Kidney (tissue), 22 donors: ENCODE results near the gene ADCK2. TPM values are rescaled to one million over a fixed set of nuclear protein-coding genes. Genes with fewer than 3 reads are reported as not detected.

Experiments used
- DNase-seq, 5 donors: peaks; one replicate each; pipeline ENCODE4 v3.0.0-alpha.2; 2013 to 2020
- FAIRE-seq: peaks from 2 replicates; lab custom pipeline; 2012; peaks lifted over from hg19 to GRCh38; lab: Jason Lieb, UNC
- H3K27ac ChIP-seq, 2 donors: one replicate each; pipeline ENCODE4 v1.7.0; 2013; ENCODE audit warnings: low read depth in 2 of 2, low read length in 2 of 2, inconsistent platforms in 1 of 2
- H3K27me3 ChIP-seq: one replicate; pipeline ENCODE4 v1.7.1; 2013; ENCODE audit warnings: low read length, inconsistent platforms; ENCODE audit not compliant: control insufficient read depth, insufficient read depth
- H3K36me3 ChIP-seq, 3 donors: one replicate each; pipeline versions ENCODE4 v1.7.0 to v1.7.1; 2013; ENCODE audit warnings: low read length in 3 of 3, control low read depth in 1 of 3, inconsistent platforms in 1 of 3; ENCODE audit not compliant: insufficient read depth in 3 of 3, control insufficient read depth in 2 of 3
- H3K4me1 ChIP-seq, 3 donors: one replicate each; pipeline versions ENCODE4 v1.7.0 to v1.7.1; 2013; ENCODE audit warnings: low read length in 3 of 3, inconsistent platforms in 1 of 3, low read depth in 1 of 3; ENCODE audit not compliant: control insufficient read depth in 2 of 3, insufficient read depth in 2 of 3
- H3K4me3 ChIP-seq, 3 donors: one replicate each; pipeline versions ENCODE4 v1.7.0 to v1.8.1; 2013; ENCODE audit warnings: low read length in 3 of 3, control low read depth in 1 of 3, inconsistent platforms in 1 of 3
- H3K9ac ChIP-seq, 3 donors: one replicate each; pipeline versions ENCODE4 v1.7.0 to v1.7.1; 2013; ENCODE audit warnings: low read length in 3 of 3, control low read depth in 1 of 3, inconsistent platforms in 1 of 3
- H3K9me3 ChIP-seq, 3 donors: one replicate each; pipeline versions ENCODE4 v1.7.0 to v1.7.1; 2013; ENCODE audit warnings: low read length in 3 of 3, control low read depth in 1 of 3, inconsistent platforms in 1 of 3; ENCODE audit not compliant: control insufficient read depth in 2 of 3, insufficient read depth in 1 of 3
- intact Hi-C: fragments of 100-400 bp; cut with DNase I; formaldehyde crosslinking; loops from one replicate; pipeline ENCODE4 v1.11.1; 2022
- long read RNA-seq, 10 donors: library from polyadenylated mRNA in 1 of 10; unstranded in 1 of 10; transcript quantifications; one replicate each; pipeline ENCODE4 v2.0.0 and lab custom pipeline, GENCODE V29; 2021 to 2026
- polyA plus RNA-seq: library from polyadenylated mRNA; stranded (reverse); fragments of 350-450 nt; fragmentation: Illumina TruSeq; extraction: RNeasy Lipid Tissue Mini Kit (QIAGEN cat#74804); gene quantifications from one replicate; pipeline ENCODE4 v1.2.3, GENCODE V29; 2014; ENCODE audit warnings: low read depth, low replicate concordance; ENCODE audit not compliant: insufficient read depth
- total RNA-seq: library from RNA; stranded (reverse); fragmentation: NEBNext Ultra II Directional; extraction: Animal tissue kit (Norgen Biotek cat#: 25700); gene quantifications from one replicate; pipeline ENCODE4 v1.2.1, GENCODE V29; 2021
- TF ChIP-seq, protein P1 (sequence below): IDR thresholded peaks from 3 replicates; pipeline ENCODE4 v1.5.1; 2012; ENCODE audit warnings: mild to moderate bottlenecking, moderate library complexity, borderline replicate concordance; ENCODE audit not compliant: insufficient read depth; ENCODE audit errors: extremely low read depth
- donor health status: control.
- donor health status: control.
- donor health status: control.
- donor health status: control.
- donor health status: control.
- donor health status: DM: yes; HTN: yes; CAD: no.
- donor health status: Normal renal cell carcinoma (clear cell type).

The ADCK2 gene, protein sequence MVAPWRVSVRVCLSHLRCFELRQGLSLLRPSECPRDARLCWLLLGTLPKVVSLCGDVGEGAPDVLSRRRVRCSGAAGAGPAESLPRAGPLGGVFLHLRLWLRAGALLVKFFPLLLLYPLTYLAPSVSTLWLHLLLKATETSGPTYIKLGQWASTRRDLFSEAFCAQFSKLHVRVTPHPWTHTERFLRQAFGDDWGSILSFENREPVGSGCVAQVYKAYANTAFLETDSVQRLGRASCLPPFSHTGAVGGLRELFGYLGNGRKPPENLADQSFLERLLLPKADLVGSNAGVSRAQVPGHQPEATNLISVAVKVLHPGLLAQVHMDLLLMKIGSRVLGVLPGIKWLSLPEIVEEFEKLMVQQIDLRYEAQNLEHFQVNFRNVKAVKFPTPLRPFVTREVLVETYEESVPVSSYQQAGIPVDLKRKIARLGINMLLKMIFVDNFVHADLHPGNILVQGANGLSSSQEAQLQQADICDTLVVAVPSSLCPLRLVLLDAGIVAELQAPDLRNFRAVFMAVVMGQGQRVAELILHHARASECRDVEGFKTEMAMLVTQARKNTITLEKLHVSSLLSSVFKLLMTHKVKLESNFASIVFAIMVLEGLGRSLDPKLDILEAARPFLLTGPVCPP
- total RNA-seq (18.7 TPM), polyA plus RNA-seq (18.8 TPM)
- long read RNA-seq, donor 1, transcript ADCK2-201 (8 exons, 2,377 nt) = major isoform, 8 of 8 reads
- long read RNA-seq, donor 1, partial matches to known transcripts = 0 of 8 reads
- long read RNA-seq, donor 1, other reads (novel, unspliced or antisense) = 0 of 8 reads
- long read RNA-seq, donor 2, transcript ADCK2-201 (8 exons, 2,377 nt) = major isoform, 6 of 6 reads
- long read RNA-seq, donor 2, partial matches to known transcripts = 0 of 6 reads
- long read RNA-seq, donor 2, other reads (novel, unspliced or antisense) = 0 of 6 reads
- long read RNA-seq, donor 3, partial matches to known transcripts = 0 of 4 reads
- long read RNA-seq, donor 3, other reads (novel, unspliced or antisense) = 0 of 4 reads
- long read RNA-seq, donor 4, transcript ADCK2-201 (8 exons, 2,377 nt) = major isoform, 6 of 6 reads
- long read RNA-seq, donor 4, partial matches to known transcripts = 0 of 6 reads
- long read RNA-seq, donor 4, other reads (novel, unspliced or antisense) = 0 of 6 reads
- long read RNA-seq, donor 5, partial matches to known transcripts = 0 of 1 reads
- long read RNA-seq, donor 5, other reads (novel, unspliced or antisense) = 0 of 1 reads
- long read RNA-seq, donor 6, partial matches to known transcripts = 0 of 3 reads
- long read RNA-seq, donor 6, other reads (novel, unspliced or antisense) = 0 of 3 reads
- long read RNA-seq, donor 7, transcript ADCK2-201 (8 exons, 2,377 nt) = major isoform, 45 of 49 reads
- long read RNA-seq, donor 7, partial matches to known transcripts = 0 of 49 reads
- long read RNA-seq, donor 7, other reads (novel, unspliced or antisense) = 4 of 49 reads
- long read RNA-seq, donor 8, partial matches to known transcripts = 0 of 1 reads
- long read RNA-seq, donor 8, other reads (novel, unspliced or antisense) = 0 of 1 reads
- long read RNA-seq, donor 9, transcript ADCK2-201 (8 exons, 2,377 nt) = major isoform, 6 of 6 reads
- long read RNA-seq, donor 9, partial matches to known transcripts = 0 of 6 reads
- long read RNA-seq, donor 9, other reads (novel, unspliced or antisense) = 0 of 6 reads
- long read RNA-seq, donor 10, transcript ADCK2-201 (8 exons, 2,377 nt) = major isoform, 7 of 7 reads
- long read RNA-seq, donor 10, partial matches to known transcripts = 0 of 7 reads
- long read RNA-seq, donor 10, other reads (novel, unspliced or antisense) = 0 of 7 reads

DNA sequence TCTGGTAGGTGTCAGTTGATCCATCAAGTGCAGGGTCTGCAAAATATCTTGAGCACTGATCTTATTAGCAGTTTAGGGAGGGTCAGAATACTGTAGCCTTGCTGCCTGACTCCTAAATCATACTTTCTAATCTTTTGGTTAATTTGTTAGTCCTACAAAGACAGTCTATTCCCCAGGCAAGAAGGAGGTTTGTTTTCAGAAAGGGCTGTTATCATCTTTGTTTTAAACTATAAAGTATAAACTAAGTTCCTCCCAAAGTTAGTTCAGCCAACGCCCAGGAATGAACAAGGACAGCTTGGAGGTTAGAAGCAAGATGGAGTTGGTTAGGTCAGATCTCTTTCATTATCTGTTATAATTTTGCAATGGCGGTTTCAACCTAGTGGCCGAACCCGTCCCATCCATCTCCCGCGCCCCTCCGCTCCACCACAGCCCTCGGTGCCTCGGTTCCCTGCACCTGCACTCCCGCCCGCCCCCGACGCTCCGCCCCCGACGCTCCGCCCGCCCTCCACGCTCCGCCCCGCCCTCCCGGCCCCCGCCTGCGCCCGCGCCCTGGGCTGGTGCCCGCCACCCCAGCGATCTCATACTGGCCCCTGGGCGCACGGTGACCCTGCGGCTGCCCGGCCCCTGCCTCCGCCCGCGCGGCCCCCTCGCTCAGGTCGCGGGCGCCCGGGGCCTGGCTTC lies at the start of gene ADCK2:
ADCK2 (plus strand) TSS at position 564 of the 681 bp plus-strand sequence. CDS start 386 bp downstream, outside the sequence.
- H3K9ac ChIP-seq = peak within 1 kb of the TSS; percentile 36 to 94 (median 84)
- DNase-seq = peak; percentile 52 to 86 (median 70)
- no peak for FAIRE-seq

DNA sequence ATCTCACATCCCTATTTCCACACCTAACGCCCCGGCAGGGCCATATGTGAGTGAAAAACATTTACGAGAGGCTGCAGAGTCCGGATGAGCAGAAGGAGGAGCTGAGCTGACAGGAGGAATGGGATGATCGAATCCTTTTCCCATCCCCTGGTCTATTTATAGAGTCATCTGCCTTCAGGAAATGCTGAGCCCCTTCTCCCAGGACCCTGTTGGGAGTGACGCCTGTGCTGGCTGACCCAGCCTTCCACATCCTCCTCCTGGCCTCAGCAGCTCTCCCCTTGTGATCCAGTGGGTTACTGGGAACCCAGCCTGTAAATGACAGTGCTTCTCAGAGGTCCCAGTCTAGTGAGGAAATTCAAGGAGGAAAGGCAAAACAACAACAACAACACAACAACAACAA lies 48.8 kb upstream of the ADCK2 start:
- no peak overlapping the region for H3K9ac ChIP-seq
- H3K4me1 ChIP-seq = peaks cover 0 to 11% (median 0%) of the 10 kb centered on the region in 3 donors
- H3K9me3 ChIP-seq = no peaks in the 10 kb centered on the region
- DNase-seq (peak in 2 of 5 donors; percentile 22 to 54), FAIRE-seq (no peak)
- intact Hi-C loops = no loop called here
- no peaks in the 10 kb centered on the region for H3K36me3 ChIP-seq
- H3K27me3 ChIP-seq = no peaks in the 10 kb centered on the region
- TF ChIP-seq, protein P1, sequence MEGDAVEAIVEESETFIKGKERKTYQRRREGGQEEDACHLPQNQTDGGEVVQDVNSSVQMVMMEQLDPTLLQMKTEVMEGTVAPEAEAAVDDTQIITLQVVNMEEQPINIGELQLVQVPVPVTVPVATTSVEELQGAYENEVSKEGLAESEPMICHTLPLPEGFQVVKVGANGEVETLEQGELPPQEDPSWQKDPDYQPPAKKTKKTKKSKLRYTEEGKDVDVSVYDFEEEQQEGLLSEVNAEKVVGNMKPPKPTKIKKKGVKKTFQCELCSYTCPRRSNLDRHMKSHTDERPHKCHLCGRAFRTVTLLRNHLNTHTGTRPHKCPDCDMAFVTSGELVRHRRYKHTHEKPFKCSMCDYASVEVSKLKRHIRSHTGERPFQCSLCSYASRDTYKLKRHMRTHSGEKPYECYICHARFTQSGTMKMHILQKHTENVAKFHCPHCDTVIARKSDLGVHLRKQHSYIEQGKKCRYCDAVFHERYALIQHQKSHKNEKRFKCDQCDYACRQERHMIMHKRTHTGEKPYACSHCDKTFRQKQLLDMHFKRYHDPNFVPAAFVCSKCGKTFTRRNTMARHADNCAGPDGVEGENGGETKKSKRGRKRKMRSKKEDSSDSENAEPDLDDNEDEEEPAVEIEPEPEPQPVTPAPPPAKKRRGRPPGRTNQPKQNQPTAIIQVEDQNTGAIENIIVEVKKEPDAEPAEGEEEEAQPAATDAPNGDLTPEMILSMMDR = no peak
- H3K4me3 ChIP-seq = no peak overlapping the region
- H3K27ac ChIP-seq = peak overlapping the region; percentile 32 to 80

More for the DNA sequence above, at the start of gene ADCK2:
- peaks cover 0 to 18% (median 0%) of the 10 kb centered on the region in 3 donors for H3K4me1 ChIP-seq
- TF ChIP-seq, protein P1 = no peak
- H3K27ac ChIP-seq = peak within 1 kb of the TSS; percentile 74 to 83
- H3K36me3 ChIP-seq = no peaks in the 10 kb centered on the region
- intact Hi-C loops = no loop called here
- peak within 1 kb of the TSS; percentile 54 to 75 (median 72) for H3K4me3 ChIP-seq
- H3K9me3 ChIP-seq = no peaks in the 10 kb centered on the region
- no peaks in the 10 kb centered on the region for H3K27me3 ChIP-seq
